ENCODE results near the gene NFATC2IP. TPM values are rescaled to one million over a fixed set of nuclear protein-coding genes. Genes with fewer than 3 reads are reported as not detected.

Gene NFATC2IP
- total and polyA plus RNA-seq, 2 of the 8 experiments (the other 6 are each of a cell fraction or from before 2014, with no cell fraction given), result 54.4 to 71.5 TPM

GRCh38 chr16:28935924-28936783 lies 14.6 kb upstream of the NFATC2IP start:
- no peak overlapping the region for H2BK120ac ChIP-seq (replicated peaks; ENCODE audit: low read depth, low read length)
- 0 out of 2 replicates have a peak overlapping the region, but pooled peaks have one; percentile 46 for H2BK15ac ChIP-seq (ENCODE audit: low read length)
- no peak overlapping the region for H4K5ac ChIP-seq (ENCODE audit: insufficient read length, low read depth, low read length)
- 0 out of 7 replicates have a peak overlapping the region, but pooled peaks of 1 of the 4 experiments have one; percentile 38 for H3K9ac ChIP-seq (replicated peaks in 1 of 4; ENCODE audit: extremely low read depth in 1 of 4, low read depth in 3 of 4, low read length in 3 of 4)
- no peaks in the 10 kb centered on the region for H3K79me1 ChIP-seq (ENCODE audit: low read depth, low read length)
- no peak overlapping the region for H4K8ac ChIP-seq (ENCODE audit: extremely low read depth, insufficient read depth, low read length)
- no peak overlapping the region for H3K56ac ChIP-seq (replicated peaks; ENCODE audit: insufficient read length, low read depth, low read length)
- H3K27me3 ChIP-seq (replicated peaks in 1 of 4; ENCODE audit: control insufficient read depth in 3 of 4, extremely low read depth in 1 of 4, insufficient read depth in 3 of 4, low read length in 3 of 4), result no peaks in the 10 kb centered on the region
- H2BK5ac ChIP-seq (ENCODE audit: low read depth, low read length), result no peak overlapping the region
- H2AFZ ChIP-seq (ENCODE audit: low read length), result peak overlapping the region; percentile 5; the same call in 1 of the 2 replicates
- no peaks in the 10 kb centered on the region for H4K20me1 ChIP-seq (replicated peaks in 1 of 2; ENCODE audit: control insufficient read depth in 1 of 2, insufficient read depth in 2 of 2, low read length in 2 of 2)
- H3K4me1 ChIP-seq (replicated peaks in 1 of 4; ENCODE audit: control insufficient read depth in 3 of 4, insufficient read depth in 4 of 4, low read length in 3 of 4), result no peaks in the 10 kb centered on the region; a peak in 1 of 7 replicates
- 0 out of 2 replicates have a peak overlapping the region, but pooled peaks have one; percentile 27 for H2BK12ac ChIP-seq (ENCODE audit: low read depth, low read length)
- H3K9me3 ChIP-seq (ENCODE audit: insufficient read depth in 2 of 2, low read depth in 1 of 2, low read length in 1 of 2), result no peaks in the 10 kb centered on the region
- H2AK5ac ChIP-seq (ENCODE audit: low read depth, low read length), result 0 out of 2 replicates have a peak overlapping the region, but pooled peaks have one; percentile 42
- CTCF ChIA-PET (ENCODE audit: partially characterized antibody), result interaction anchor here (0.6 to 1.8 kb wide), 8 partner anchors 9 to 80 kb away, joined by 3 to 16 read pairs (median 3); no protein-coding TSS in a partner anchor
- no peak overlapping the region for H3K14ac ChIP-seq (ENCODE audit: insufficient read length)
- peaks cover 2% of the 10 kb centered on the region; the same call in 1 of the 2 replicates for H3K23me2 ChIP-seq (ENCODE audit: low read depth, low read length)
- DNase-seq (ENCODE audit: low read depth in 1 of 2, low spot score in 2 of 2) (peak; percentile 78 to 94), FAIRE-seq (peak; percentile 58)
- H3K36me3 ChIP-seq (ENCODE audit: control insufficient read depth in 2 of 4, insufficient read depth in 4 of 4, low read length in 3 of 4), result no peaks in the 10 kb centered on the region
- H3K27ac ChIP-seq (ENCODE audit: low read depth, low read length), result no peak overlapping the region
- 72% methylated on average over 36 of the region's 36 CpGs; no CpG with 5 or more reads in 1 of the 2 experiments for WGBS, 2 experiments (ENCODE audit: extremely low coverage in 1 of 2, insufficient coverage in 1 of 2, insufficient read length in 1 of 2, insufficient replicate concordance in 2 of 2, low coverage in 1 of 2, low lambda C conversion rate in 2 of 2, missing lambda C conversion rate in 1 of 2)
- no peak overlapping the region for H3K4ac ChIP-seq (replicated peaks; ENCODE audit: insufficient read length, low read depth, low read length)
- H3K4me3 ChIP-seq (ENCODE audit: extremely low read depth in 1 of 4, insufficient read depth in 2 of 4, low read depth in 3 of 4, low read length in 4 of 4), result peak overlapping the region in 3 of 4 experiments; percentile 11 to 47 (median 19); a peak in 5 of 8 replicates
- no peak overlapping the region for H2BK20ac ChIP-seq (ENCODE audit: low read length)
- H3K18ac ChIP-seq (ENCODE audit: extremely low read depth, low read length), result no peak overlapping the region
- POLR2A ChIA-PET (ENCODE audit: partially characterized antibody), result interaction anchor here (0.9 to 3.3 kb wide), 6 partner anchors 9 to 114 kb away, joined by 3 to 23 read pairs (median 6); partner anchors contain the start of genes ATXN2L and RABEP2
- no peaks in the 10 kb centered on the region for H3K79me2 ChIP-seq (ENCODE audit: control insufficient read depth in 1 of 2, insufficient read depth in 2 of 2, low read length in 2 of 2)
- no peak overlapping the region for H4K91ac ChIP-seq (replicated peaks; ENCODE audit: insufficient read length, low read length)
- H3K23ac ChIP-seq (ENCODE audit: insufficient read length), result no peak overlapping the region
- H3K4me2 ChIP-seq (ENCODE audit: insufficient read depth in 1 of 2, low read depth in 2 of 2, low read length in 2 of 2), result peak overlapping the region; percentile 48 to 59
- TF ChIP-seq EGR1 (IDR thresholded peaks at IDR 0.05; ENCODE audit: borderline replicate concordance, low read depth, low read length) (peak; percentile 12; the same call in 1 of the 2 replicates), SIX5 (IDR thresholded peaks at IDR 0.05; ENCODE audit: low read depth, low read length) (no peak), KDM5A (IDR thresholded peaks at IDR 0.05; ENCODE audit: low read length) (no peak), SP1 (IDR thresholded peaks at IDR 0.05; ENCODE audit: low read depth, low read length) (peak; percentile 38; the same call in 1 of the 2 replicates), SIN3A (conservative IDR thresholded peaks at IDR 0.05 in 1 of 2, IDR thresholded peaks at IDR 0.05 in 1 of 2; ENCODE audit: low read depth in 1 of 2, low read length in 2 of 2) (no peak), GTF2F1 (IDR thresholded peaks at IDR 0.05; ENCODE audit: borderline replicate concordance, low read depth, low read length) (no peak), BACH1 (IDR thresholded peaks at IDR 0.05; ENCODE audit: low read length) (no peak), EZH2 (IDR thresholded peaks at IDR 0.05; ENCODE audit: low read depth, low read length, severe bottlenecking) (no peak), E2F6 (IDR thresholded peaks at IDR 0.05) (peak; percentile 92)

Data from H1 (cell line).